MG63 (cell line): ENCODE data around the gene PLEKHG1. TPM values are rescaled to one million over a fixed set of nuclear protein-coding genes. Genes with fewer than 3 reads are reported as not detected.

ENCODE experiments used
- DNase-seq: peaks from one replicate; pipeline ENCODE4 v3.0.0-alpha.2; 2020
- H3K27me3 ChIP-seq: fragments of 250-450 bp; sonication (Bioruptor Pico); 2 replicates; pipeline ENCODE4 v1.5.1; 2020; ENCODE audit warnings: mild to moderate bottlenecking, moderate library complexity
- H3K36me3 ChIP-seq: fragments of 250-450 bp; sonication (Bioruptor Pico); 2 replicates; pipeline ENCODE4 v1.5.1; 2020; ENCODE audit warnings: mild to moderate bottlenecking, moderate library complexity
- H3K4me3 ChIP-seq: fragments of 250-450 bp; sonication (Bioruptor Pico); 2 replicates; pipeline ENCODE4 v1.5.1; 2020; ENCODE audit warnings: mild to moderate bottlenecking, moderate library complexity
- H3K9me3 ChIP-seq: fragments of 250-450 bp; sonication (Bioruptor Pico); 2 replicates; pipeline ENCODE4 v1.5.1; 2020; ENCODE audit warnings: mild to moderate bottlenecking, moderate library complexity
- total RNA-seq: library from RNA; depleted of rRNA; stranded (reverse); fragments of >200 nt; shearing (Covaris generic); gene quantifications from 2 replicates; pipeline ENCODE4 v1.2.3, GENCODE V29; 2014; ENCODE audit warnings: low replicate concordance

The PLEKHG1 gene
- total RNA-seq, 1 experiment from 2014 or later, result 0.99 TPM

DNA sequence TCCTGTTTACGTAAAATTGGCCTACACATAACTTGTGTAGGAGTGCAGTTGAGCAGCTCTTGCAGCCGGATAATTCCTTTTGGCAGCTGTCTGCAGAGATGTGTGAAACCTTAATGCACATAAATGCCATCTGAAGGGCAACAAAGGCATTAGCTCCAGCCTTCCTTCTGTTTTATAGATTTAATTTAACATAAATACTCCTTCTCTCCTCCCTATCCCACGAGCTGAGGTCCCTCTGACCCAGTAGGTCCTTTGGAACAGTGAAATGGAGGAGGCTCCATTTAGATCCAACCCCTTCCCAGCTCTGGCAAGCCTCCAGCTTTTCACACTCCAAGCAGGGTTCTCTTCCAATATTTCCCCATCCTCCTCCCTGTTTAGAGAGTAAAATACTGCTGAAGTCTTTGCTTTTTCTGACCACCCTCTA, 6.5 kb downstream of the PLEKHG1 start:
- H3K27me3 ChIP-seq, result peaks cover 11% of the 10 kb centered on the region
- no peak overlapping the region for H3K4me3 ChIP-seq
- no peaks in the 10 kb centered on the region for H3K9me3 ChIP-seq
- DNase-seq, result no peak
- no peaks in the 10 kb centered on the region for H3K36me3 ChIP-seq

DNA sequence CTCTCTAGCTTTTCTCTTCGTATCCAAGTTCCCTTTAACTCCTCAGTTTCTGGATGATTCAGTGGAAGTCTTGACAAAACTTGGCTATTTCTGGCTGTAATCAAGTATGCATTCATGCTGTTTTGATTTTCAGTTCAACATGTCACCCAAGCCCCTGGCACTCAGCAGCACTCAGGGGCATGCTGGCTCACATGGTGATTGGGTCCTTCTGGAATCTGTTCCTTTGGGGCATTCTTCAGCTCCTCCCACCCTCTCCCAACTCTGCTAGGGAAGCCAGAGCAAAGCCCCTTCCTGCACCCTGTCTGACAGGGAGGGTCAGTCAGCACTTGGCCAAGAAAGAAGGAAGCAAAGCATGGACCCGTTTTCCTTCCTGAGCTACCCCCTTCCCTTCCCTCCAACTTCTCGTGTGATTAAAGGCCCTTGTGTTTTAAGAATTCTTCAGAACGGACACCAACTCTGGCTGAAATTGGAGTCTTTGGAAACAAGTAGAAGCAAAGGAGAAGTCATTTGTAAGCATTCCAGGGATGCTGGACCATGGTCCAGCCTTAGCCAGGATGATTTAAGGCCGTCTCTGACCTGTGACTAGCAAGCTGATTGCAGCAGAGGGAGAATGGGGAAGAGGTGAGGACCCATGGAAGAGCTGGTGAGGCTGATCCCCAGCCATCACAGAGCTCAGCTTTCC, 7.1 kb downstream of the PLEKHG1 start:
- H3K9me3 ChIP-seq, result no peaks in the 10 kb centered on the region
- no peaks in the 10 kb centered on the region for H3K36me3 ChIP-seq
- DNase-seq, result no peak
- no peak overlapping the region for H3K4me3 ChIP-seq
- peaks cover 5% of the 10 kb centered on the region; the same call in 1 of the 2 replicates for H3K27me3 ChIP-seq

DNA sequence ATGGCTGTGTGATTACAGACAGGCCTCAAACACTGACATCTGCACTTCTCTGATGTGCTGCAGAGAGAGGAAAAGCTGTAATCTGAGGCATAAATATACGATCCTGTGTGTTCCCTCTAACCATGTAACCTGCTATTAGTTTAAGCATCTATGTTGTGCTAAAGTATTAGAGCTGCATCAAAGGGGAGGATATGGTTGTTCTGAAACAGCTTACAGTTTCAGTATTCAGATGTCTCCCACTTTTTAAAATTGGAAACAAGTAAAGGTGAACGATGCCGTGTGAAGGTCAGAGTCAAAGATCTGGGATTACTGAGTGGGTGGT, 7.6 kb downstream of the PLEKHG1 start:
- no peaks in the 10 kb centered on the region for H3K36me3 ChIP-seq
- H3K4me3 ChIP-seq, result no peak overlapping the region
- DNase-seq, result no peak
- H3K9me3 ChIP-seq, result no peaks in the 10 kb centered on the region
- peaks cover 3% of the 10 kb centered on the region; the same call in 1 of the 2 replicates for H3K27me3 ChIP-seq

- no peaks in the 10 kb centered on the region for H3K9me3 ChIP-seq
- H3K36me3 ChIP-seq, result no peaks in the 10 kb centered on the region
- H3K27me3 ChIP-seq, result no peaks in the 10 kb centered on the region
- H3K4me3 ChIP-seq, result no peak overlapping the region
- no peak for DNase-seq
Measured at GRCh38 chr6:150610584-150610983, 10.9 kb downstream of the PLEKHG1 start.

GRCh38 chr6:150613269-150613668, 13.6 kb downstream of the PLEKHG1 start:
- H3K9me3 ChIP-seq, result no peaks in the 10 kb centered on the region
- H3K4me3 ChIP-seq, result no peak overlapping the region
- H3K36me3 ChIP-seq, result no peaks in the 10 kb centered on the region
- H3K27me3 ChIP-seq, result no peaks in the 10 kb centered on the region
- DNase-seq, result no peak

- Histone ChIP-seq H3K9me3 (no peaks in the 10 kb centered on the region), H3K36me3 (no peaks in the 10 kb centered on the region), H3K4me3 (no peak overlapping the region), H3K27me3 (no peaks in the 10 kb centered on the region)
- no peak for DNase-seq
Measured at GRCh38 chr6:150615967-150616366, 16.3 kb downstream of the PLEKHG1 start.

DNA sequence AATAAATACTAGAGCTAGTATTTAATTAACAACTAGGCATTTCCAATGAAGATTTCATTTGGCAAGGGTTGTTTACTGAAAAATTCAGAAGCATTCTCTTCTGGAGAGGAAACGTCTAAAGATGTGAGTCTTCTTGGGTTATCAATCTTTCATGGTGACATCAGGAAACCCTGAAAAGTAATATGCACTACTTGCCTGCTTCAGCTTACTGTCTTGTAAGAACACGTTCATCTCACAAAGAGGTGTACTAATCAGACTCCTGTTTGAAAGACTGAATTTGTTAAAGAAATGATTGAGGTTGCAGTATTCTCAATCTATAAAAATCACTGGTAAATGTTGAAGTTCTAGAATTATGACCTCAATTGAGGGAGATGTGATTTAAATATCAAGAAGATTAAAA, 16.9 kb downstream of the PLEKHG1 start:
- no peak overlapping the region for H3K4me3 ChIP-seq
- H3K27me3 ChIP-seq, result no peaks in the 10 kb centered on the region
- DNase-seq, result no peak
- no peaks in the 10 kb centered on the region for H3K9me3 ChIP-seq
- no peaks in the 10 kb centered on the region for H3K36me3 ChIP-seq

- DNase-seq, result no peak
- no peaks in the 10 kb centered on the region for H3K27me3 ChIP-seq
Measured at GRCh38 chr6:150617062-150617461, 17.4 kb downstream of the PLEKHG1 start.

DNA sequence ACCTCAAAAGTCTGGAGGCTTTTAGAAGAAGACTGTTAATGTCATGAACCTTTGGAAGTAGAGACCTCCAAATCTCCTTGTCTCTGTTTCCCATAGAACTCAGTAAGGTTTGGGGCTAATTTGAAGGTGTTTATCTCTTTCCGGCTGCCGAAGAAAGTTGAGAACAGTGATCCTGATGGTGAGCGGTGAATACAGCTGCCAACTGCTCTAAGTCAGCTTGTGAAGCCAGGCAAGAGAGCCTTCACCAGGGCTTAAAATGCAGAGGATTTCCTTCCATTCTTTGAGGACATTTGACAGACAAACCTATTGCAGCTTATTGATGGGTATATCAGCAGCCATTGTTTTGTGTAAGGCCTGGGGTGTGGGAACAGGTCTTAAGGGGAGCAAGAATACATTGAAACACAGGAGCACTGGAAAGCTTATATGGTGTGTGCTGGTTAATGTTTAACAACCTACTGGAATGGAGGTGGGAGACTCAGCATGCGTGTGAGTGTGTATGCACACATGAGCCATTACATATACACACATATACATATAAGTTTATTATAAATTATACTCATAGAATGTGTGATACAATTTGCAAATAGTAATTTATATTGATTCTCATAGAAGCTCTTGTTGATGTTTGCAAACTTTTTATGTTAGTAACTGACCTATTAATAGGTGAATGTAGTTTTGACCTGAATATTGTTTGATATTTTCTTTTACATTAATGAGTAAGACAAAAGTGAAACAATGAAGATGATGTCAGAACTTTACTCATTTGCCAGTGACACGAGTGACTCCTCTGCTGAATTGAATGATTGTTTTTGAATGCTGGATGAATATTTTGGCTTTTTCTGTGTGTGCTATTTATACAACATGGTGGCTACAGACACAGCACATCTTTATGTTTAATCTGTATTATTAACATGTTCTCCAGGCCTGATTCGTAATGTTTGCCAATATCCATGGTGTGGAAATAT, 18.1 kb downstream of the PLEKHG1 start:
- no peaks in the 10 kb centered on the region for H3K36me3 ChIP-seq
- no peak overlapping the region for H3K4me3 ChIP-seq
- H3K9me3 ChIP-seq, result no peaks in the 10 kb centered on the region
- no peaks in the 10 kb centered on the region for H3K27me3 ChIP-seq
- DNase-seq, result no peak

More at GRCh38 chr6:150617062-150617461, 17.4 kb downstream of the PLEKHG1 start:
- no peaks in the 10 kb centered on the region for H3K36me3 ChIP-seq
- H3K9me3 ChIP-seq, result no peaks in the 10 kb centered on the region
- no peak overlapping the region for H3K4me3 ChIP-seq

DNA sequence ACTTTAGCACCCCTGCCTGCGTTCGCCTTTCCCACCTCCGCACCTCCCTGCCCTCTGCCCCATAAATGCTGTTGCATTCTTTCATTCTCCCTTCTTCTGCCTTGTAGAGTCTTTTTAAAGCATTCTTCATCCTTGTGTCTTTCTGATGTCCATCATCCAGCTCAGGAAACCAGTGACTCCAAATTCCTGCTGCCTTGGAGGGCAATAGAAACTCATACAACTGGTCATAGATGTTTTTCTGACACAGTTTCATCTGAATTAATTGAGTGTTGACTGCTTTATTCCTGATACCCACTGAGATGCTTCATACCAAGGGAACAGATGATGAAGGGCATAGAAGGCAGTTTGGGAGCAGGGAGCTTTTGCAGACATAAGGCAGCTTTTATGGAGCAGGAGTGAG, 19.6 kb downstream of the PLEKHG1 start:
- no peaks in the 10 kb centered on the region for H3K36me3 ChIP-seq
- no peaks in the 10 kb centered on the region for H3K27me3 ChIP-seq
- no peak for DNase-seq
- no peaks in the 10 kb centered on the region for H3K9me3 ChIP-seq
- H3K4me3 ChIP-seq, result no peak overlapping the region

- no peak for DNase-seq
- Histone ChIP-seq H3K4me3 (no peak overlapping the region), H3K27me3 (no peaks in the 10 kb centered on the region), H3K36me3 (no peaks in the 10 kb centered on the region), H3K9me3 (no peaks in the 10 kb centered on the region)
Measured at GRCh38 chr6:150620244-150620643, 20.6 kb downstream of the PLEKHG1 start.

DNA sequence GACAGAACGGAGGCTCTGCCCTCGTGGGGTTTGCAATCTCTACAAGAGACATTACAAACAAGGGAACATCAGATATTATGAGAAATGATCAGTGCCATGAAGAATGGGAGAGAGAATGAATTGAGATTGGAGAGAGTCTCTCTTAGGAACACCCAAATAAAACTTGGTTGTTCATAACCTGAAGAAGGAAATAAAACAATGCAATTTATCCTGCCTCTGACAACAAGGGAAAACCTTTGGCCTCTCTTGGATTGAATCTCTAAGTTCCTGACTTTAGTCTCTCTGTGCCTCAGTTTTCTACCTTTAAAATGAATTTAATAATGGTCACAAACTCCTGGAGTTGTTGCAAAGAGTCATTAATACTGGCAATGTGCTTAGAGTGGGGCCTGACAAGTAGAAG, 21.1 kb downstream of the PLEKHG1 start:
- Histone ChIP-seq H3K9me3 (no peaks in the 10 kb centered on the region), H3K27me3 (no peaks in the 10 kb centered on the region), H3K4me3 (no peak overlapping the region), H3K36me3 (no peaks in the 10 kb centered on the region)
- DNase-seq, result no peak

DNA sequence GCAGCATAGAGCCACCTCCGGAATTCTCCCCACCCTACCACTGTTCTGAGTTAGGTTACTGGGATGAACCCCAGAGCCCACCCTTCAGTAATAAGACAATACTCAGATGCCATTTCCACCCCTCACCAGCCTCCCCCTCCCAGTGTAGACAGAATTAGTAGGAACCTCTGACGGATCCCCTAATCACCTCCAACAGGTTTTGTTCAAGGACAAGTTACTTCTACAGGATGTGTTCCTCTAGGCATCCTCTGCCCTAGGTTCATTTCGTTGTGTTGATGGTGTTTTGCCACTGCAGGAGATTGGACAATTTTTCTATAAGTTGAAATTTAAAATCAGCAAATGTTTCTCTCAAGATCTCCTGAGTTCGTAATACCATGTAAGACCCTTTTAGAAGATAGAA, 22.8 kb downstream of the PLEKHG1 start:
- Histone ChIP-seq H3K27me3 (no peaks in the 10 kb centered on the region), H3K9me3 (no peaks in the 10 kb centered on the region), H3K36me3 (no peaks in the 10 kb centered on the region), H3K4me3 (no peak overlapping the region)
- no peak for DNase-seq

- DNase-seq, result no peak
- no peaks in the 10 kb centered on the region for H3K9me3 ChIP-seq
- no peaks in the 10 kb centered on the region for H3K36me3 ChIP-seq
- H3K27me3 ChIP-seq, result no peaks in the 10 kb centered on the region
- no peak overlapping the region for H3K4me3 ChIP-seq
Measured at GRCh38 chr6:150622941-150623874, 23.5 kb downstream of the PLEKHG1 start.

- no peak for DNase-seq
- no peaks in the 10 kb centered on the region for H3K27me3 ChIP-seq
- H3K36me3 ChIP-seq, result no peaks in the 10 kb centered on the region
- no peaks in the 10 kb centered on the region for H3K9me3 ChIP-seq
- no peak overlapping the region for H3K4me3 ChIP-seq
Measured at GRCh38 chr6:150624191-150624590, 24.5 kb downstream of the PLEKHG1 start.

GRCh38 chr6:150625927-150626326, 26.2 kb downstream of the PLEKHG1 start:
- H3K9me3 ChIP-seq, result no peaks in the 10 kb centered on the region
- DNase-seq, result no peak
- no peaks in the 10 kb centered on the region for H3K27me3 ChIP-seq
- no peak overlapping the region for H3K4me3 ChIP-seq
- H3K36me3 ChIP-seq, result no peaks in the 10 kb centered on the region

GRCh38 chr6:150627154-150627553, 27.5 kb downstream of the PLEKHG1 start:
- Histone ChIP-seq H3K36me3 (no peaks in the 10 kb centered on the region), H3K27me3 (no peaks in the 10 kb centered on the region), H3K4me3 (no peak overlapping the region), H3K9me3 (no peaks in the 10 kb centered on the region)
- no peak for DNase-seq
